Measurements from ENCODE around the gene LRRC27. TPM values are rescaled to one million over a fixed set of nuclear protein-coding genes. Genes with fewer than 3 reads are reported as not detected.

LRRC27 gene
- total and polyA plus RNA-seq, 12 donors, result 6.5 to 17.6 (median 9.9) TPM

- H3K4me1 ChIP-seq (replicated peaks in 1 of 2), result peaks cover 28 to 43% of the 10 kb centered on the region in 2 donors
- intact Hi-C loops (cut with DNase I), result no loop called here
- H3K4me3 ChIP-seq, result no peak overlapping the region
- no peaks in the 10 kb centered on the region for H3K9me3 ChIP-seq (replicated peaks in 1 of 3)
- TF ChIP-seq CTCF (IDR thresholded peaks at IDR 0.05) (no peak), POLR2A (IDR thresholded peaks at IDR 0.05) (no peak)
- WGBS, 4 donors, result 72 to 87% (median 76%) methylated on average over 7 of the region's 7 CpGs
- no peak overlapping the region for H3K27ac ChIP-seq
- no peaks in the 10 kb centered on the region for H3K27me3 ChIP-seq
- no peak for DNase-seq
- H3K36me3 ChIP-seq (replicated peaks in 1 of 2), result no peaks in the 10 kb centered on the region
Measured at GRCh38 chr10:132333386-132333785, 1.4 kb downstream of the LRRC27 start.

GRCh38 chr10:132334631-132335188, 2.7 kb downstream of the LRRC27 start:
- no peak for TF ChIP-seq POLR2A (IDR thresholded peaks at IDR 0.05)
- TF ChIP-seq CTCF (IDR thresholded peaks at IDR 0.05), result no peak
- Histone ChIP-seq H3K27me3 (no peaks in the 10 kb centered on the region), H3K36me3 (replicated peaks in 1 of 2) (no peaks in the 10 kb centered on the region), H3K27ac (peak overlapping the region in 1 of 5 donors; percentile 6), H3K4me3 (no peak overlapping the region), H3K4me1 (replicated peaks in 1 of 2) (peaks cover 16 to 30% of the 10 kb centered on the region in 2 donors), H3K9me3 (replicated peaks in 1 of 3) (no peaks in the 10 kb centered on the region)
- intact Hi-C loops (cut with DNase I), result no loop called here
- no peak for DNase-seq
- WGBS, 4 donors, result 88 to 90% (median 89%) methylated on average over 4 of the region's 4 CpGs

- TF ChIP-seq POLR2A (IDR thresholded peaks at IDR 0.05) (no peak), CTCF (IDR thresholded peaks at IDR 0.05) (no peak)
- Histone ChIP-seq H3K36me3 (replicated peaks in 1 of 2) (no peaks in the 10 kb centered on the region), H3K27ac (peak overlapping the region in 4 of 5 donors; percentile 30 to 83 (median 34)), H3K4me1 (replicated peaks in 1 of 2) (peaks cover 9 to 22% of the 10 kb centered on the region in 2 donors), H3K27me3 (no peaks in the 10 kb centered on the region), H3K4me3 (no peak overlapping the region), H3K9me3 (replicated peaks in 1 of 3) (no peaks in the 10 kb centered on the region)
- intact Hi-C loops (cut with DNase I), result no loop called here
- WGBS, 4 donors, result 73 to 79% (median 74%) methylated on average over 11 to 14 of the region's 14 CpGs
- peak in 6 of 7 donors; percentile 33 to 65 (median 52) for DNase-seq
Measured at GRCh38 chr10:132335189-132336063, 3.4 kb downstream of the LRRC27 start.

DNA sequence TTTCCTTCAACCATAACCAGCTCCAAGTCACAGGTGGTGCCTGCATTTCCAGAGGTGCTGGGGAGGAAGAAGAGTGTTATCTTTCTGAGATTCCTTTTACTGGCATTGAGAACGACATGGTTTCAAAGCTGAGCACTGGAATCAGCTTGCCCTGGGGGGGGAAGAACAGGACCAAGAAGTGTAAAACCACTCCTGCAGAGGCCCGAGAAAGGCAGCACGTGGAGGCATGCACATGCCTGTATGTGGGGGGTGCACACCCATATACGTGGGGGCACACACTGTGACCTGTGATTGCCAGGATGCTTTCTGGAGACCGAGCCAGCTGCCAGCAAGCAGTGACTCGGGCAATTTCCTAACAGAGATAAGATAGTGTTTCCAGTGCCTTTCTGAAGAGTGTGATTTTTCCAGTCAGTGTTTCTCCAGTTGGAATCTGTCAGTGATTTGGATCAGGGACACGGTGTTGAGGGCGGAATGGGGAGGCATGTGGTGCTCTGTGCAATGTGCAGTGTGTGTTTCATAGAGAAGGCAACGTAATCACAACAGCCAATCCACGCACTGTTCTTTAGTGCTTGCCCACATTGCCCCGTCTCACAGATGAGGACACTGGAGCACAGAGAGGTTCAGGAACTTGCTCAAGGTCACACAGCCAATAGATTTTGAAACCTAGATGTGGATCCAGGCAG, 4.2 kb downstream of the LRRC27 start:
- Histone ChIP-seq H3K4me1 (replicated peaks in 1 of 2) (peaks cover 4 to 16% of the 10 kb centered on the region in 2 donors), H3K27me3 (no peaks in the 10 kb centered on the region), H3K4me3 (peak overlapping the region in 1 of 4 donors; percentile 43), H3K9me3 (replicated peaks in 1 of 3) (no peaks in the 10 kb centered on the region), H3K36me3 (replicated peaks in 1 of 2) (no peaks in the 10 kb centered on the region), H3K27ac (peak overlapping the region in 4 of 5 donors; percentile 30 to 83 (median 34))
- WGBS, 4 donors, result 50 to 68% (median 64%) methylated on average over 9 to 11 of the region's 11 CpGs
- intact Hi-C loops (cut with DNase I), result no loop called here
- DNase-seq, result peak in 2 of 7 donors; percentile 44 to 53
- TF ChIP-seq CTCF (IDR thresholded peaks at IDR 0.05) (no peak), POLR2A (IDR thresholded peaks at IDR 0.05) (no peak)

Measured in adrenal gland (tissue), 12 donors.